GM21717 (cell line): ENCODE measurements around the gene ALDH18A1.

ENCODE experiments used
- ATAC-seq: cut with Tn5 transposase; IDR thresholded peaks from one replicate; pipeline ENCODE4 v1.9.1; 2021; ENCODE audit warnings: mild to moderate bottlenecking, moderate library complexity; ENCODE audit not compliant: unreplicated experiment

Gene ALDH18A1

DNA sequence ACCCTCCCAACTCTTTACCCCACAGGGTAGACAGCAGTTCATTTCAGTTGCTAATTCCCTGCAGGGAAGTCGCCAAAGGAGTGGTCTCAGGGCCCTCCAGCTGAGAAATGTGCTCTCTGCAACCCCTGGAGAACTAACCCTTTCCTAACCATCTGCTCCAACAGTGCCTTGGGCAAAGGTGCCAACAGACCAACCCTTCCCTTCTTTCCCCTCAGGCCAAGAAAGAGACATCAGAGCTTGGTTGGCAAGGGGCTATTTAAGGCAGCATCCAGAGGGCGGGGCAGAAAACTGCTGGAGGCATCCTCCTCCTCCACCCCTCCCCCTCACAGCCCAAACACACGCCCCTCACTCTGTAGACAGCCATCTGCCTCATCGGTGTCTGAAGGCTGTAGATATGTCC is 97.0 kb downstream of the ALDH18A1 start:
- ATAC-seq = no peak

DNA sequence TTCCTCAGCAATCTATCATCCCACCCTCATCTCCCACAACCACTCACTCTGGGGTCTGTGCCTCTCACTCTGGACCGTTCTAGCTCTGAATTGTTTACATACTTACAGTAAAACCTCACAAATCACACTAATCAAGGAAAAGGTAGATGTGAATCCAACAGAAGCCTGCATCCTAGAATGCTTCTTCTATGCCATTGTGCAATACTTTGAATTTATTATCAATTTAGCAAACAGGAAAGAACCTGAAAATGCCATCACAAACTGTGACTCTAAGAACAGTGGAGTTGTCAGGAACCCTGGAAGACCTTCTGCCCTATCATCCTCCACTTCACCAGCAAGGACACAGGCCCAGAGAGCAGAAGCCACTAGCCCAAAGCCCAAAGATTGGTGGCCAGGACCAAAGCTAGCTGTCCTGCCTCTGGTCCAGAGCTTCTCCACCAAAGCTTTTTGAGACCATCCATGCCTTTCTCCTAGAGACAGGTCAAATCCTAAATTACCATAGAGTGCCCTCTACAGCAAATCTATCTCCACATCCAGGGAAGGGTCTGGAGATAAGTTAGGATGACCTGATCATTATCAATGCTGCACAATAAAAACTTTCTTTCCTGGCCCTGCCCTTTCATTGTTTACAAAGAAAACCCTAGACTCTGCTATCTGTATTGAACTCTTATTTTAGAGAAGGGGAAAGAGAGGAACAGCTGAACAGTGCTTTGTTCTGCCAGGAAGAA is 97.8 kb downstream of the ALDH18A1 start:
- no peak for ATAC-seq

DNA sequence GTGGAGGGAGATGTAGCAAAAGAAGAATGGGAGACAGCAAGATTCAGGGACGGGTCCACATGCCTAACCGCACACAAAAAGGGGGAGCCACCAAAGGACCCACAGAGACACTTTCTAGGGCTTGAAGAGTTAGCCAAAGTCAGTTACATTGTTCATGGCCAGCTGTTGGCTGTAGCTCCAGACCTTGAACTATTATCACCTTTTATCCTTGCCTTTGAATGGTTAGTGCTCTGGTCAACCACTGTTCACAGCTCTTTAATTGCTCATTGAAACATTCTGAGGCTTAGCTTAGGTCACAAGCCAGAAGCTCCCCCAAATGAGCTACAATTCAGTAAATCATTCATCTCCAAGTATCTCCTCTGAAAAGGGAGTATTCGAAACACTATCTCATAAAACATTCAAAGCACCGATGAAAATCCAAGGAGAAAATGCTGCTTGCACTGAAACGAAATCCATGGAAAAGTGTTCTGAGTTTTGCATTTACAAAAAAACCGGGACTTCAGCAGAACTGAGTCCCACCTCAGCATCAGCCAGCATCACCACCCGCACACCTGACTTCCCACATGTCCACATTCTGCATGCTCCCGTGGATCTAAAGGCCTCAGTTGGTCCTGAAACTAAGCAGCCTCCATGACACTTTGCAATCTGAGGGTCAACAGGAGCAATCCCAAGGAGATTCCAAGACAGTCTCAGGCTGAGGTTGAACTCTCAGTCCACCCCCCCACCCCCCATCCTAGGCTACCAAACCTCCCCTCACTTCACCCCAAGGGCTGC is 99.3 kb downstream of the ALDH18A1 start:
- ATAC-seq = no peak
